NCI-H748 (cell line): ENCODE results near the gene ZDHHC11B.
"Not testable (repeated sequence)": the region's sequence is repeated elsewhere in the genome, so short reads cannot be mapped to it uniquely, and the experiment has no call there.

Experiments
- DNase-seq: peaks from one replicate; lab custom pipeline; 2025; ENCODE audit not compliant: unreplicated experiment; lab: John Stamatoyannopoulos, UW

The ZDHHC11B gene

DNA sequence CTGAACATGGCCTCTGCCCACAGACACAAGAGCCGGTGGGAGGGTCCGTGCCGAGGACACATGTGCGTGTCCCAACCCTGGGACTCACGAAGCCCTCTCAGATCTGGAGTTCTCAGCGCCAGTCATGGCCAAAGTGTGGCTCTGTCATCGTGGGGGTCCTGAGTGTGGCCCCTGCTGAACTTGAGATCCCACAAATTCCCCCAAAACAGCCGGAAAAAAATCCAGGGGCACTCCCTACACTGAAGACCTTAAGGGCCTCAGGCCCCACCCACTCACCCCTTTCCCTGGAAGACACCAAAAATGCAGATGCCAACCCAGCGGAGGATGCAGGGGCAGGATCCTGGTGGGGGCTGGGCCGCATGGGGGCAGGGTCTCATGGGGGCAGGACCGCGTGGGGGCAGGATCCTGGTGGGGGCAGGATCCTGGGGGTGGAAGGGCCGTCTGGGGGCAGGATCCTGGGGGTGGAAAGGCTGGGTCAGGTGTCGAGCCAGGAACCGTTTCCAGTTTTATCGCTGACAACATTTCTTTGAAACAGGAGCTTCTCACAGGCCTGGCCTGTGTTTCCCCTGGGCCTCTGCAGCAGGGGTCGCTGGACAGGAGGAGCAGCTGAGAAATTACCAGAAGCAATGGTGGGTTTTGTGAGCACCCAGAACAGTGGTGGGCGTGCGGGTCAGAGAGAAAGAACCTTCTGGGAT, 13.3 kb downstream of the ZDHHC11B start:
- not testable (repeated sequence) for DNase-seq

DNA sequence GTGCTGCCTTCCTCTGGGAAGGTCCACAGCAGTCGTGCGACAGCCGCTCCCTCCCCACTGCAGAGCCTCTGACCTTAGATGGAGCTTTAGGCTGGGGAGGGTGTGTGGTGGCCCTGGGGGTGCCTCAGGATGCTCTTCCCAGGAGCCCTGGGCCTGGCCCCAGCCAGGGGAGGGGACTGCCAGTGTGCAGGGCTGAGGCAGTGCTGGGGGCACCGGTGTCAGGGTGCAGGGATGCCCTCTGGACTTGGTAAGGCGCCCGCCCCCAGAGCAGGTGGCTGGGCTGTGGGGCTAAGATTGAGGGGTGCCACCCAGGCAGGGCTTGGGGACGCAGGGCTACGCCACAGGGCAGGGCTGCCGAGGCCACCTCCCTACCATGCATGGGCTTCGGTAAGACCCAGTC, 13.9 kb downstream of the ZDHHC11B start:
- DNase-seq: not testable (repeated sequence)

DNA sequence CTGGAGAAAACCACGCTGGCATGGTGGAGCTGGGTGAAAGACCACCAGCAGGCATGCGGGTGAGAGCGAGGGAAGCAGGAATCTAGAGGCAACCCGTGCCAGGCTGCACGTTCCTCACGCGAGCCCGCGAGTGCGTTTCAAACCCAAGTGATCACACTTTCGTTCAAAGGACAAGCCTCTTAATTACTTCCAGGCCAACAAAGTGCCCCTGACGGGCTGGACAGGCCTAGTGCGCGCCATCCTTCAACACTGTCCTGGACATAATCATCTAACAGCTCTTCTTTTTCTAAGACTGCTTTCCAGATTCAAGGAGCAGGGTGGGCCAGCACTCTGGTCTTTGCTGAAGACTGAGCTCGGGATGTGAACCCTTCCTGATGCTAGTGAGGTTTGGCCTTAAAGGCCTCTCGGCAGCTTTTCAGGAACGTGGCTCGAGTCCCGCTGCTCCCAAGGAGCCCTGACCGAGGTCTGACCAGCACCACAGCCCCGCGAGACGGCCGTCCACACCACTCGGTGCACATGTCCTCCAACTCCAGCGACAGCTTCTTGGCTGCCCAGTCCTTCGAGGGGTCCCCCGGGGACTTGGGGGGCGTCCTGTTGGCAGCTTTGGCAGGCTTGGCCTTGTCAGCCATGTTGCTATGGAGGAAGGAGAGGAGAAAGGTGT, 14.9 kb downstream of the ZDHHC11B start:
- DNase-seq: not testable (repeated sequence)

DNA sequence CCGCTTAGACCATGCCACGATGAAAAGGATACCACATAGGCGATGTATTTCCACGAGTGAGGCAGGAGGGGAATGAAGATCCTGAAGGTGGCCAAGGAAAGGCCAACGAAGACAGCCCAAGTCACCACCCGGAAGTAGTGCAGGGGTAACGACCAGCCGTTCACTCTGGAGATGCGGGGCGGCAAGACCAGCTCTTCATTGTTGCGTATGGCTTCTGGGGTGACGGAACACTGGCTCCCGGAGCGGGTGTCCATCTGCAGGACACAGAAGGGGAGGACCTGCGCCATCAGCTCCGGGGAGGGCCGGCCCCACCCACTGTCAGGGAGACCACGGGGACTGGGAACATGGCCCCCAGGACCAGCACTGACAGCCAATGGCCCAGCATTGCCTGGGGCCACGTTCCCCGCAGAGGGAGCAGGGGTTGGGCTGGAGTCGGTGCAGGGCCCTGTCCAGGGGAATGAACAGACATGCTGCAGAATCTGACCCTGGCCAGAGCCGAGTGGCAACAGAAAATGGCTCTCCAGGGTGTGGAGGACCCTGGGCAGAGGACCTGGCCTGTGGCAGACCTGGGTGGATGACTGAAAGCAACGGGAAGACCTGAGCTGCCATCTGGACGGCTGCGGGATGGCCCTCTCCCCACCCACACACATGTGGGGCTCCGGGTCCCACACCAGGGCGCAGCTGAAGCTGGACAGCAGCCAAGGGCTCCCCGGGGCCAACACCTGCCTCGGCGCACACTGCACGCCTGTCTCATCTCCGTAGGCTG, 17.7 kb downstream of the ZDHHC11B start:
- DNase-seq: no peak

DNA sequence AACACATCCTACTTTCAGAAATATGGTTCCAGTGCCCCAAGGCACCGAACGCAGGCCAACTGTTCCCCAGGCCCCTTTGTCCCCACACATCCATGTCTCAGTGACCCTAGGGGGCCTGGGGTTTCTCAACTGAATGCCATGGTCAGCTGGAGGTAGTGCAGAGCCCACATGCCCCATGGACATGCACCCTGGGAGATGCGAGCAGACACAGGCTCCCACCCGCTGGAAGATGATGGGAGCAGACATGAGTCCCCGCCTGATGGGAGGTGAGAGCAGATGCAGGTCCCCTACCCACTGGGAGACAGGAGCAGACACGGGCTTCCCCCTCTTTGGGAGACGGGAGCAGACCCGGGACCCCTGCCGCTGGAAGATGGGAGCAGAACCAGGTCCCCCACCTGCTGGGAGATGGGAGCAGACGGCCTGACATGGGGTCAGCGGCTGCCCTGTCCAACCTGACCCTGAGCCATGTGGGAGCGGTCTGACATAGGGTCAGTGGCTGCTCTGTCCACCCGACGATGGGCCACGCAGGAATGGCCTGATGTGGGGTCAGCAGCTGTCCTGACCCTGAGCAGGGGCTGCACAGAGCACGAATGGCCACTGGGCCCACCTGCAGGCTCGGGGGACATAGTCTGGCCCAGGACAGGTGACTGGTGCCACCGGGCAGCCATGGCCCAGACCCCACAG, 18.4 kb downstream of the ZDHHC11B start:
- no peak for DNase-seq

DNA sequence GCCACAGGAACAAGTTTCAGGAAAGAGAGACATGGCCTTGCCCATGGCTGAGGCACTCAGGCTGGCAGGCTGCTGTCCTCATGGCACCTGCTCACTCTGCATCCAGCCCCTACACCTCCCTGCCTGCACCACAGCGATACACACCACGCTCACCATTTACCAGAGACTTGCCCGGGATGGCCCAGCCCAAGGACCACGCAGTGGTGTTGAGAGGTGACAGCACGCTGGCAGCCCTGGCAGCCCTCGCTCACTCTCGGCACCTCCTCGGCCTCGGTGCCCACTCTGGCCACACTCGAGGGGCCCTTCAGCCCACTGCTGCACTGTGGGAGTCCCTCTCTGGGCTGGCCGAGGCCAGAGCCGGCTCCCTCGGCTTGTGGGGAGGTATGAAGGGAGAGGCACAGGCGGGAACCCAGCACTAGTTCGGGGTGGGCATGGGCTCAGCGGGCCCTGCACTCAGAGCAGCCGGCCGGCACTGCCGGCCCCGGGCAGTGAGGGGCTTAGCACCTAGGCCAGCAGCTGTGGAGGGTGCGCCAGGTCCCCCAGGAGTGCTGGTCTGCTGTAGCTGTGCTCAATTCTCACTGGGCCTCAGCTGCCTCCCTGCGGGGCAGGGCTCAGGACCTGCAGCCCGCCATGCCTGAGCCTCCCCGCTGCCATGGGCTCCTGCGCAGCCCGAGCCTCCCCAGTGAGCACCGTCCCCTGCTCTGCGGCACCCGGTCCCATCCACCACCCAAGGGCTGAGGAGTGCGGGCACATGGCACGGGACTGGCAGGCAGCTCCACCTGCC, 20.3 kb downstream of the ZDHHC11B start:
- no peak for DNase-seq

DNA sequence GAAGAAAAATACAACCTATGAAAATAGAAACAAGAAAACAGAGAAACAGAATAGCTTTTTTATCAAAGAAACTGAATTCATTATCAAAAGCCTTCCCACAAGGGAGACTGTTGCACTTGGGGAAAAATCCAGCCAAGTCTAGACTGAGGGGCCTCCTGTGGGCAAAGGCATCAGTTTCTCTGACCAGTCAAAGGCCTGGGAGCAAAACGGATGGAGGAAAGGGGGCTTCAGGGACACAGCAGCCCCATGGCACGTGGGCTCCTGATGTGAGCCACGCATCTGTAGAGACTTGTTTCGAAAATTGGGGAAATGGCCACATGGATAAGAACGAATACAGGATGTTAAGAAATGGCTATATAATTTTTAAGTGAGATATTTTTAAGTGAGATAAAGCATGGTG, 21.1 kb downstream of the ZDHHC11B start:
- DNase-seq: no peak

DNA sequence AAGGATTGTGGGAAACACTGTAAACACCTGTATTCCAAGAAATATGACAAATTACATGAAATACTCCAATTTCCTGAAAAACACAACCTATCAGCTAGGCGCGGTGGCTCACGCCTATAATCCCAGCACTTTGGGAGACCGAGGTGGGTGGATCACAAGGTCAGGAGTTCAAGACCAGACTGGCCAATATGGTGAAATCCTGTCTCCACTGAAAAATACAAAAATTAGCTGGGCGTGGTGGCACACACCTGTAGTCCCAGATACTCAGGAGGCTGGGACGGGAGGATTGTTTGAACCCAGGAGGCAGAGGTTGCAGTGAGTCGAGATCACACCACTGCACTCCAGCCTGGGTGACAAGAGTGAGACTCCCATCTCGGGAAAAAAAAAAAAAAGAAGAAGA, 21.5 kb downstream of the ZDHHC11B start:
- DNase-seq: not testable (repeated sequence)

DNA sequence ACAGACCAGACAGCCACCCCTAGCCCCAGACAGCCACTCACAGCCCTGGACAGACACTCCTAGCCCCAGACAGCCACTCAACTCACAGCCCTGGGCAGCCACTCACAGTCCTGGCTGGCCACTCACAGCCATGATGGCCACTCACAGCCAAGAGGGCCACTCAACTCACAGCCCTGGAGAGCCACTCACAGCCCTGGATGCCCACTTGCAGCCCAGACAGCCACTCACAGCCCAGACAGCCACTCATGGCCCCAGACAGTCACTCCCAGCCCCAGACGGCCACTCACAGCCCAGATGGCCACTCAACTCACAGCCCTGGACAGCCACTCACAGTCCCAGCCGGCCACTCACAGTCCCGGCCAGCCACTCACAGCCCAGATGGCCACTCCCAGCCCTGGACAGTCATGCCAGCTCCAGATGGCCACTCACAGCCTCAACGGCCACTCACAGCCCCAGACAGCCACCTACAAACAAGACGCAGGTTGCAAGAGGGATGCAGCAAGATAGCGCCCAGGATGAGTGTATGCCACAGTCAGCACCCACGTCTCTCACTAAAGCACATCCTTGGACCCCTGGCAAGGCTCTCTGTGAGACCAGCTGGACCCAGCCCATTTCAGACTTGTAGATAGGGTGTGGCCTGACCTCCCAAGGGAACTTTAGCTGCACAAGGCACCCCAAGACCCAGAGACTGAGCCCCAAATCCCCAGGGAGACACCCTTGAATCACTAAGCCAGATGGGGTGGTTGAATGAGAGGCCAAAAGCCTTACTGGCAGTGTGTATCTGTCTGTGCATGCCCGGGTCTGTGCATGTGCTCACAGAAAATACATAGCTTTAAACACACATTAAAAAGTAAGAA, 22.4 kb downstream of the ZDHHC11B start:
- peak; percentile 72 for DNase-seq

DNA sequence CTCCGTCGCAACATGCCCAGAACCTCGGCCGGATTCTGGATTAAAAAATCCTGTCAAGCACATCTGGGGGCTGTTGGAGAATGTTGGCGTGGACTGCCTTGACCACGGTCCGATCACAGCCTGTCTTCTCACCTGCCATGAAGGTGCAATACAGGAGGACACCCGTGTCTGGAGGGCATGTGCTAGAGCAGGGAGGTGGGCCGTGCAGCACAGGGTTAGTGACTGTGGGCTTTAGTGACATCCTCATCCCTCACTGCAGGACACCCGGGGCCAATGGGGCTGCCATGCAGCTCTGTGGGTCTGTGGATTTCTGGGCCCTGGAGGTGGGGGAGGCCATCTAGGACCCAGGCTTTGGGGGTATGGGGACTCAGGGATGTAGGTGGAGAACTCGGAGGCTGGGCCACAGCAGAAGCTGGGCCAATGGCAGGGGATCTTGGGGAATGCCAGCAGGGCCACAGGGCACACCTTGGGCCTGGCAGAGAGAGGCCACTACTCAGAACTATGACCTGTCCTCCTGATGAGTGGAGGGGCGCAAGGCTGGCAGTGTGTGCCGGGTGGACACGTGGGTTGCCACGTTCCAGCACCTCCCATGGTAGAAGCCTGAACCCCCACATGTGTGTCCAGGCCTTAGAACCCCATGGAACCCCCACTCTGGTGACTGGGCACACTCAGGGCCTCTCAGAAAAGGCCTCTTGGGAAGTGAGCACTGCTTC, 23.3 kb downstream of the ZDHHC11B start:
- DNase-seq: no peak

DNA sequence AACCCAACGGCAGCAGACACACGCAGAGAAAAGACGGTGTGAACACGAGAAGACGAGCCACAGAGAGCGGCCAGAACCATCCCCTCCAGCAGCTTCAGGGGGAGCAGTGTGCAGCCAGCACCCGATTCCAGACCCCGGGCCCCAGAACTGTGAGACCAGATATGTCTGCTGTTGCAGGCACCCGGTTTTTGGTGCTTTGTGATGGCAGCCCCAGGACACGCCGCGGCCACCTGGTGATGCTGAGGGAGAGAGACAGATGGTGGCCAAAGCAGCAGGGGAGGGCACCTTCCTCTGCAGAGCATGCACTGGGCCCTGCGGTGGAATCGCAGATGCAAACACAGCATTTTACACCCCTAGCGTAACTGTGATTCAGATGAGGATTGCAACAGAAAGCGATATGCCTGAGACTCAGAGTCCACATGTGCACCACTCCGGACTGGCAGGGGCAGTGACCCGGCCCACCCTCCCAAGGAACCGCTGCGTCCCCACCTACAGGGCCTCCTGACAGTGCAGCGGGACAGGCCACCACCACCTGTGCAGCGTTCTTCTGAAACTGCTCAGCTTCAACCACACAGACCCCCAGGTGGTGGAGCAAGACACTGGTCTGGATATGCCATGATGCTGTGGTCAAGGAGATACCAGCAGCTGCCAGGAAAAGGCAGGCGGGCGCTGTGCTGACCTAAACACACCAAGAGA, 24.0 kb downstream of the ZDHHC11B start:
- no peak for DNase-seq

DNA sequence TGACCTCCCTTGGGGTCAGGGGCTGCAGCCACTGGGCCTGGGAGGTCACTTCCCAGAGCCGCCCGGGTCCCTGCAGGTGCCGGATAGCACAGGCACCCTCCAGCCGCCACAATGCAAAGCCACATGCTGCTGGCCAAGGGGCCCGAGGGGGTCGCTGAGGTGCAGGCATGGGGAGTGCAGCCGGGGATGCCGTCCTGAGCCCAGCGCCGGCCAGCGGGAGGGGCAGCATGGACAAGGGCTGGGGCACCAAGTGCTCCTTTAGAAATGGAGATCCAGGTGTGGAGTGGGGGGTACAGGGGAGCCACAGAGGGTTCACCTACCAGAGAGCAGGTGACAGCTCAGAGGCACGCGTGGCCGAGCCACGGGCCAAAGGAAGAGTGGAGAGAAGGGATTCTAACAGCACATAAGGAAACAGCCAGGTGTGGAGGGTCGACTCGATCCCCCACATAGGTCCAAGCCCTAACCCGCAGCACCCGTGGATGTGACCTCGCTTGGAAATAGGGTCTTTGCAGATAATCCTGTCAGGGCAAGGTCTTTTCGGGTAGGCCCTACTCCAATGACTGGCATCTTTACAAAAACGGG, 24.7 kb downstream of the ZDHHC11B start:
- DNase-seq: no peak

DNA sequence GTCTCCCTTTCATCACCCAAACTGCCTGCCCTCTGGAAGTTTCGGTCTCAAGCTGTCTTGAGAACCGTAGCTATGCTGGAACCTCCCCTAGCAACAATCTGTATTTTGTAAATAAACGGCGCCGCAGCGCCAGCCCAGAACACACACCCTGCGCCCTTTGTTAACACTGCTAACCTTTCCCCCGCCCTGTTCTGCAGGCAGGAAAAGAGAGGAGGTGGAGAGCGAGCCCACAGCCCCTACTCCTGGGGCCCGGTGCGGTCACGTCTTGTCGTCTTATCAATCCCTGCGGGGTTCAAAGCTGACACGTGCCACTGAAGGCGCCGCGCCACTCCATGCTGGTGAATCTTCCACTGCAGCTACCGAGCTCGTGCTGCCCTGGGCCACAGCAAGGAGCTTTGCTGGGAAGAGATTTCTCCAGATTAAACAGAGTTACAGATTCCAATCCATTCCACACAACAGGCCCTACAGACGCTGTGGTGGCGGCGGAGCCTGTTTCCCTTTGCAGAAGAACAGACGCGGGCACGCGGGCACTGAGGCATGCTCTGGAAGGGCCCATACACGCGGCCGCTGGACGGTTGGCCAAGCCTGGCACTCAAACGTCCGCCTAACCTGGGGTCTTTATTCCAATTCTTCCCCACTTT, 25.3 kb downstream of the ZDHHC11B start:
- DNase-seq: peak; percentile 99

DNA sequence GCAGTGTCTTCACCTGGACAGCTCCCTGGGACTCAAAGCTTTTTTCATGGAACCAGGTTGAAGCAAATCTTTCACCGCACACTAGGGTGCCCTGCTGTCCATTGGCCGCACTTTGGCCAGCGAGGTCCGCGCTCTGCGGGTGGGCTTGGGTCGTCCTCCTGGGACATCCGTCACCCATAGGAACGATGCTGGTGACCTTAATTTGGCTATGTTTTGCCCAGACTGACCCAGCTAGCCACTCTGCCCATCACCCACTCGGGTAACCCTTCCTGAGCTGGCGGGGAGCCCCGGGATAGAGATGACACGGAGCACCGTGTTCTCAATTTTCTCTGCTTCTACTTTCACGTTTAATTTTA, 25.9 kb downstream of the ZDHHC11B start:
- DNase-seq: no peak

DNA sequence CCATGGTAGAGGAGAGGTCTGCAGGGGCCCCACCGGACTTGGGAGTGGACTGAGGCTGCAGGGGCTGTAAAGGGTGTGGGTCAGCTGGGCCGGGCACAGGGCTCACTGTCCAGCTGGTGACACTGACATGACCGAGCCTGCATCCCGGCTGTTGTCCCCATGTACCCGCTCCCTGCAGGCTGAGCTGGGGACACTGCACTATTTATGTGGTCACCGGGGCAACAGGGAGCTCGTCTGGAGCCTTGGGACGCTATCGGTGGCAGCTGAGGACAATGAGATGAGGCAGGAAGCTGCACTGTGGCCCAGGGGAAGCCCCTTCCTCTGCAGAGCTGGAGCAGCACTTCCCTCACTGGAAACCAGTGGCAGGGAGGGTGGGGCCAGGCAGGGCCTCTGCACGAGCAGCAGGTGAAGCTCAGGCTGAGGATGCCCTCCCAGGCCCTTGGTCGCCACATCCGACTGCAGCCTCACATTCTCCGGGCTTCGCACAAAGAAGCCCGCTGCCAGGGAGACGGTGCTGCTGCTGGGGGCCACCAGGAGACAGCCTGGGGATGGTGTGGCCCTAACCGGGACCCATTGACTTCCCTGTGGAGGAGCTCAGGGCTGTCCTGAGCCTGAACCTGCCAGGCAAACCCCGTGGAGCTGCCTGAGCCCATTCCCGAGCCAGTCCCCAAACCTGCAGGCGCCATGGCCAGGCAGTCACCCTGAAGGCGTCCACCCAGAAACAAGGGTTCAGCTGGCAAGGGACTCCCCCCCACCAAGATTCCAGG, 26.4 kb downstream of the ZDHHC11B start:
- DNase-seq: peak; percentile 98

DNA sequence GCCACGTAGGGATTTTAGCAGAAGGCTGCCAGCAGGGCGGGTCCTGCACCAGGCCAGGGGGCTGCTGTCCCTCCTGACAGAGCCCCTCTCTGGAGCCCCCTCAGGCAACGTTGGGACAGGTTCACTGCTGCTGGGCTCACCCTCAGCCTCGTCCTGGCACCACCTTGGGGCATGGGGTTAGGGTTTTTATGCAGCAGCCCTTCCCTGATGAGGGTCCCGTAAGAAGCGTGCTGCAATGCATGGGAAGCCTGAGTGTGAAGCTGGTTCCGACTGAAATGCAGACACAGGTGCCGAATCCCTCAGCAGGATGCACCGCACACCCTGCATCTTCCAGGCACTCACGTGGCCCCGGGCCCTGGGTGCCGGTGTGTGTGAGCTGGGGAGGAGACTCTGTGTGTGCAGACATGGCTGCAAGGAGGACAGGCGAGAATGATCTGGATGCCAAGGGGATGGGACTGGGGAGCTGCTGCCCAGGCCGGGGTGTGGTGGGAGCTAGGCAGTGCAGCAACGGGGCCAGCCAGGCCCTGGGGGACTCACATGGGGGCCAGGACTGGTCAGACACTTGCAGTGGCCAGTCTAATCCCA, 27.1 kb downstream of the ZDHHC11B start:
- DNase-seq: no peak

DNA sequence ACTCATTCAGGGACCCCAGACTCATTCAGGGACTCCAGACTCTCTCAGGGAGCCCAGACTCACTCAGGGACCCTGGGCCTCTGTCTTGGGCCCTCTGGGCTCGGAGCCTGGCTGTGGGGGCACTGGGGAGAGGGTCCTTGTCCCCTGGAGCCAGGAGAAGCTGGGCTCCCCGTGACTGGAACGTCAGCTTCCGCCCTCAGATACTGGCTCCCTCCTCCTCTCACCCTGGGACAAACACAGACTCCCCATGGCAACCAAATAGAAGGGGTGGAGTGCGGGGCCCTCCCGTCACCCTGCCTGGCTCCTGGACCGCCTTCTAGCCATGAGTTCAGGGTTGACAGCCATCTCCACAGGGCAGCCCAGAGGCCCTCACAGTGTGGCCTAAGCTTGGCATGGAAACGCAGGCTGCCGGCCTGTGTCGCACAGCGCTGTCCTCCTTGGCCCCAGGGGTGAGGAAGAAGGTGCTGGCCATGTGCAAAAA, 27.6 kb downstream of the ZDHHC11B start:
- no peak for DNase-seq
